GM19193 (cell line): ENCODE data around the gene DGKB.

Experiments used
- POLR2A ChIP-seq: IDR thresholded peaks from 4 replicates; pipeline ENCODE4 v1.6.1; 2011; ENCODE audit not compliant: insufficient read depth, insufficient read length; ENCODE audit errors: extremely low read depth

Gene DGKB

DNA sequence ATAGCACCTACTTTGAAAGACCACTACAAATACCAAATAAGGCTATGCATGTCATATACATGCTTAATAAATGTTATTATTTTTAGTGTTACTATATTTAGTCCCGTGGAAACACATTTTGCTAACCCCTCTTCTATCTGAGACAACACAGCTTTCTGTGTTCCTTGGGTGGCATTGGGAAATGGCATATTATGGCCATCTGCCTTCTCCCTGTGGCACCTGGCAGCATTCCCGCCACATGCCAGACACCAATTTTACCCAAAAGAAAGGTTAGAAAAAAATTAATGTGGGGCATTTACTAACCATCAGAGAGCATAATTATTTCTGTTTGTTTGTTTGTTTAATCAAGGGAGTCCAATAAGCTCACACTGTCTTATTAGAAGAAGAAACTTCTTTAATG, 744.4 kb downstream of the DGKB start:
- no peak for TF ChIP-seq POLR2A

DNA sequence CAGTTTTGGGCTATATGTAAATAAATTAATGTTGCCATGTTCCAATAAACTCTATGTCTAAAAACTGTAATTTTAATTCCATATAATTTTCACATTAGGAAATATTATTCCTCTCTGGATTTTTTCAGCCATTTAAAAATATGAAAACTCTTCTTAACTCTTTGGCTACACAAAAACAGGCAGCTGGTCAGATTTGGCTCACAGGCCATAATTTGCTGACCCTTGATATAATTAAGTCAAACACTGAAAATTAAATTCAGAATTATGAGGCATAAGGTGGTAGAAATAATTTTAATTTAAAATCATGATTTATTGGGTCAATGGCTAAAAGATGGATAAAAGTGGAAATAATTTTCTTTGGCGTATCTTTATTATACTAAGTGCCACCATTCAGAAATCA, 746.1 kb downstream of the DGKB start:
- no peak for TF ChIP-seq POLR2A

DNA sequence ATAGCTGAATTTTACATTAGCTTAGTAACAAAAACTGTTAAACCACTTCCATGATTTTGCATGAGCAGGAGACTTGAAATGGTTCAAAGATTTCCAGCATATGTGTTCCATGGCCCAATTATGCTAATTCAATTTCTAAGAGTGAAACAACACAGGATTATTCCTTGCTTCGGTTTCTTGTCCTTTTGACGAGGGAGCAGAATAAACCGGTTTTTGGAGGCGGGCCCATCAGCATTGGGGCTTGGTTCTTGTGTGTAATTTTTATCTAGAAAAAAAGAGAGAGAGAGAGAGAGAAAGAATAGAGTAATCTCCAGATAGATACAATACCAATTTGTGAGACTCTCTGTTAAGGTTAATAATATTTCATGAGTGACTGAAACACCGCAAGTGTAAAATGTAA, 753.6 kb downstream of the DGKB start:
- no peak for TF ChIP-seq POLR2A

DNA sequence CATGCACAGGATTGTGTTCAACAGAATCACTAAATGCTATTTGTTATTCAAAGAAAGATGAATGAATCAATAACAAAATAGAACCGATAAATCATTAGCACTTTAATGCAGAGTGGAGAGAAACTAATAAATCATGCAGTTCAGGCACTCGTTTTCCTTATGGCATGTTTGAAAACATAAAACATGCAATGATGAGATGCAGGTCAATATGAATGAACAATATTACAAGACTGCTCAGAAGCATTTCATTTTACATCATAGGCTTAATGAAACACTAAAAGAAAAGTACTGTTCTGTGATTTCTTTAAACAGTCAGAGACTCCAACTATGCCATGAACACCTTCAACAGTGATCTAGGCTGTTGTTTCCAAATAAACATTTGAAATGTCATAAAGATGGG, 755.0 kb downstream of the DGKB start:
- no peak for TF ChIP-seq POLR2A

DNA sequence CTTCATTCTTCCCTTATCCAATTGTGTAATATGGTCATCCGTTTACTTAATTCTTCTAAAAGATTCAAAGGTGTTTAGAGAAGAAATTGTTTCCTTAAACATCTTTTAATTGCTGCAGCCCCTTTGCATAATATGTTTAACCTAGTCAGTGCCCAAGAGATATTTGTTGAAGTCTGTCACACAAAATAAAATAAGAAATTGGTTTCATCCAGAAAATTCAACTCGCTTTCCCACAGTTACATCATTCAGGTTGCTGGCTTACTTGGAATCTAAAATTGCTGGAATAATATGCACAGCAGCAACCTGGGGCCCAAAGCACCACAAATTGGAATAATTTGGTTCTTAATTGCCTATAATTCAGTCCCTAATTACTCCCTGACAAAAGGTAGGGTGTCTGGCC, 758.0 kb downstream of the DGKB start:
- TF ChIP-seq POLR2A: no peak

DNA sequence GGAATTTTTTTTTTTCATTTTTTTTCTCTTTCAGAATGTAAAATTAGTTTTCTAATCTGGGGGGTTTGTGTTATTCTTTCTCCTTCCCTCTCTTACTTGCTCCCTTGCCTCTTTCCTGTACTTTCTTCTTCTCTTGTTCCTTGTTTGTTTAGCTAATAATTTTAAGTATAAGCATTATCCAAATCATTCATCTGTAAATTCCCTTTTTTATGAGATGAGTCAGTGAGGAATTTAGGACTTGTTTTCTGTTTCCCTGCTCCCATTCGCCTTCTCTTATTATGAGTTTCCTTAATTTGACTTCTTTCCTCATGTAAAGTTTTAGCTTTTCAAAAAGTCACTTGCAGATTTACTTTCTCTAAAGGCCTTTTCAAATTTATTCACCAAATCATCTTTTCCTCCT, 758.4 kb downstream of the DGKB start:
- no peak for TF ChIP-seq POLR2A

DNA sequence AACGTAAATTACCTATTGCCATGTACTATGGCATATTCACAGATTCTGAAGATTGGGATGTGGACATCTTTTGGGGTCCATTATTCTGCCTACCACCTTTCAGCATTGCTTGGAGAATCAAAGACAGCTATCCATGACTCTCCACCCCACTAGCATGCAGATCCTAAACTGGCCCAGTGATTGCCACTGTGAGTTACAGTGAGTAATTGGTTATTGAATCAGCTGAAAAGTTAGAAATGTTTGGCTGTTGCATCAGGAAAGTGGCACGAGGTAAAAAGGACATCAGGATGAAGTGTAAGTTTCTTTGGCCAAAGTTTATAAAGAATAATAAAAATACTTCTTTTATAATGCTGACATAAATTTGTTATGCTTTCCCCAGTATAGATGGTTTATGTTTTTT, 764.9 kb downstream of the DGKB start:
- TF ChIP-seq POLR2A: no peak

DNA sequence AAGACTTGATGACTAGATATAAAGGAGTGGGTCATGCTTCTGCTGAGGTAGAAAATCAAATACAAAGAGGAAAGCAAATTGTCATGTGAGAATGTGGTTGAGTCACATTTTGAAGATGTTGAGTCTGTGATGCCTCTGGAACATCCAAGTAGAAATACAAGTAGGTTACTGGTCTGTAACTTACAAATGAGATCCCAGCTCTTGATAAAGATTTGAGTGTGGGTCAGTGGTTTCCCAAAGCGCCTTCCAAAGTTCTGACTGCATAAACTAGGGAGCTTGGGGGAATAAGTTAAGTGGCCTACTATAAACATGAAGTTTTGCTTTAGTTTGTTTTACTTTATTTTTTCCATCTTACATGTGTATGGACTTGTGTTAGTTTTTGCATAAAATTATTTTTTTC, 768.8 kb downstream of the DGKB start:
- no peak for TF ChIP-seq POLR2A

DNA sequence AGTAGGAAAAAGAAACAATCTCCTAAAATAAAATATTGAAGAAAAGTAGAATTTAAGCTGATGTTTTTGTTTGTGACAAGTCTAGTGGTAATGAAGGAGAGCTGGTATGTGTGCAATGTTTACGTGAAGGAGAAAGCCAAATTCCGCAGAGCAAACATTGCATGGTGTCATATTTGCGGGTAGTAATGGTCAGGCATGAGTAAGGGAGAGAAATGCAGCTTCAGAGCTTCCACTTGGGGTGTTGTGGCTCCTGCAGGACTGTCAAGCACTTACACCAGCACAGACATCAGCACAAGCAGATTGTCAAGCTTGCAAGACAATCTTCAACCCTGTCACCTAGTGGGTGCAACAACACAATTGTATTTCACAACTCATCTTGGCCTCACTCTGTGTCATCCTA, 776.6 kb downstream of the DGKB start:
- TF ChIP-seq POLR2A: no peak

DNA sequence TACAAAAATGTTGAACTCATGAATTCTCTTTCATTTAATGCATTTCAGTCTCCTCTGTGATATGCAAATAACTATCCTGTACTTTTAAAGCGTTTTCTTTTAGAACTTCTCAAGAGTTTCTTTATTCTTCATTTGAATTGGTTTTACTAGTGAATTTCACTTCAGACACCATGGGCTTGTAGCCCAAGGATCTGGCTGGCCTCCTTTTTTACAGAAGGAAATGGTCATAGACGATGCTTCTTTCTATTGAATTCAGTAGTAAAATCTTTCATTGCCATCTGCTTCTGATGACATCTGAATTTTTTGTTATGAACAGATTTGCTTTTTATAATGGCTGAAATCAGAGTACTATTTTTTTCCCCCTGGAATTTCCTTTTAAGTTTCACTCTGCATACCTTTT, 777.8 kb downstream of the DGKB start:
- no peak for TF ChIP-seq POLR2A

DNA sequence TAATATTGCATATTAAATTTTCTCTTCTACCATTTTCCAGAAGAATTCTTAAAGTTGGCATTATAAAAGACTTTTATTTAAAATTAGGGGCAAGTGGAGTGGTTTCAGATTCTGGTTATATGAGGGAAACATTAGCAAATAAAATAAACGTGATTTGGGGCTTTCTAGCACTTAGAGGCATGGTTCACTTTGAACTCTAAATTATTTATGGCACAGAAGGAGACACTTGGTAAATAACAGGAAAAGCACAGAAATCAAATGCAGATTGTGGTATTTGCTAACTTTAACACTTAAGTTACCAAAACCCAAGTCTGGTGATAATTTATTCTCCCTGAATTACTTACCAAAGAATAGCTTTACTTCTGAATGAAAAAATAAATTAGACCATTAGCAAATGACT, 778.6 kb downstream of the DGKB start:
- TF ChIP-seq POLR2A: no peak

DNA sequence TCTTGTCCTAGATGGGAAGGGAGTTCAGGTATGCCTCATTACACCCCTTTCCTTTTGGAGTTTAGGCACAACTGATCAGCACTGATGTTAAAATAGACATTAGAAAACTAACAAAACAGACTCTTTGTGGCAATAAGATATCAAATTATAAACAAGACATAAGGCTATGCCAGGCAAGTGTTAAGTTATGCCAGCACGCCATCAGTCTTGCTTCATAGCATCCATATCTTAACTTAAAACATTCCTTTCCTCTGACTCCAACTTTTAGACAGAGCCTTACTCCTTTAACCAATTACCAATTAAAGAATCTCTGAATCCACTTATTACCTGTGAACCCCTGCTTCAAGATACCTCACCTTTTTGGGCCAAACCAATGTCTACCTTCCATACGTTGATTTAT, 786.9 kb downstream of the DGKB start:
- TF ChIP-seq POLR2A: no peak

DNA sequence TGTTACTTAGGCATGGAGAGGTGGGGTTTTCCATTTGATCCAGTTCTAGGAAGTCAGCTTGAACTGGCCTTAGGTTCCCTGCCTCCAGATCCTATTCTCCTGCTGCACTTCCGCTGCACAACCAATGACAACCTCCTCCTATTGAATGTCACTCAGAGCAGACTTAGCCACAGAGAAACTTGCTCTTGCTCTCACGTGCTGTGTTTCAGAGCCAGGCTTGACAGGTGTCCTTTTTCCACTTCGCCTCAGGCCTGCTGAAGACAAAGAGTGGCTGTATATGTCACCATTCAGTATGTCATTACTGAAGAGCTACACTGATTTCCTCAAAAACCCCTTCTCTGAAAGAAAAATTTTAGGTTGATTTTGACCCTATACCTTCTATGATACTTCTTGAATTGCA, 797.7 kb downstream of the DGKB start:
- TF ChIP-seq POLR2A: no peak

DNA sequence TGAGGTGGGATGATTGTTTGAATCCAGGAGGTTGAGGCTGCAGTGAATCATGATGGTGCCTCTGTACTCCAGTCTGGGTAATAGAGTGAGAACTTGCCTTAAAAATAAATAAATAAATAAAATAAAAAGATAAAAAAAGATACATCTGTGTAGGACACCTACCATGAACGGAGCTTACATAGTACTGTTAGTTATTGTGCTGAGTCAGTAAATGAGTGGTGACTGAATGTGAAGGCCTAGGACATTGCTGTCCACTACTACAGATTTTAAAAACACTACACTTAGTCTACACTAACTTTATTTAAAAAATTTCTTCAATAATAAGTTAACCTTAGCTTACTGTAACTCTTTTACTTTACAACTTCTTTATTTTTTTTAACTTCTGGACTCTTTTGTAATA, 806.4 kb downstream of the DGKB start:
- TF ChIP-seq POLR2A: no peak

DNA sequence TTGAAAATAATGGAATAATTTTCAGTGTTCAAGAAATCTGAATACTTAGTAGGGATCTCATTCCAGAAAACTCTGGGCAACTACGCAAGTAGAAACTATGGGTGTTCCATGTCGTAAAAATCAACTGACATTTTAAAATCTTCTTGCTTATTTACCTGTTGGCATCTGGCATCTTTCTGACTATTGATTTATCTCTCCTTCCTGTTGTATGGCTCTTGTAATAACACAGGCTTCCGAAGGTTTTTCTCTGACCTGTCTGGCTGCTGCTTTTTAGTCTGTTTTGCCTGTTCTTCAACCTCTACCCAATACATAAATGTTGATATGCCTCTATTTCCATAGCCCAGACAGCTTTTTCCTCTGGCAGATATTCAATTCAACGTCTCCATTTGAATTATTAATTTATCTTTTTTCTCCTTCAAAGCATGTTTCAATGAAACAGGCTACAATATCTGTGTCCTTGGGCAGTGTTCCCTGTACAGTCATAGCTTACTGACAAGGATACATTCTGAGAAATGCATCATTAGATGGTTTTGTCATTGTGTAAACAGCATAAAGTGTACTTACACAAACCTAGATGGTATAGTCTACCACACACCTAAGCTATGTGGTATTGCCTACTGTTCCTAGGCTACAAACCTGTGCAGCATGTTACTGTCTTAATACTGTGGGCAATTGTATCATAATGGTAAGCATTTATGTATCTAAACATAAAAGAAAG, 807.2 kb downstream of the DGKB start:
- TF ChIP-seq POLR2A: no peak
